Amniotic epithelial cell (primary cell): ENCODE results near the gene EMID1.

Experiments used
- DNase-seq: peaks from one replicate; pipeline ENCODE4 v3.0.0-alpha.2; 2010; ENCODE audit warnings: low read depth

Gene EMID1

DNA sequence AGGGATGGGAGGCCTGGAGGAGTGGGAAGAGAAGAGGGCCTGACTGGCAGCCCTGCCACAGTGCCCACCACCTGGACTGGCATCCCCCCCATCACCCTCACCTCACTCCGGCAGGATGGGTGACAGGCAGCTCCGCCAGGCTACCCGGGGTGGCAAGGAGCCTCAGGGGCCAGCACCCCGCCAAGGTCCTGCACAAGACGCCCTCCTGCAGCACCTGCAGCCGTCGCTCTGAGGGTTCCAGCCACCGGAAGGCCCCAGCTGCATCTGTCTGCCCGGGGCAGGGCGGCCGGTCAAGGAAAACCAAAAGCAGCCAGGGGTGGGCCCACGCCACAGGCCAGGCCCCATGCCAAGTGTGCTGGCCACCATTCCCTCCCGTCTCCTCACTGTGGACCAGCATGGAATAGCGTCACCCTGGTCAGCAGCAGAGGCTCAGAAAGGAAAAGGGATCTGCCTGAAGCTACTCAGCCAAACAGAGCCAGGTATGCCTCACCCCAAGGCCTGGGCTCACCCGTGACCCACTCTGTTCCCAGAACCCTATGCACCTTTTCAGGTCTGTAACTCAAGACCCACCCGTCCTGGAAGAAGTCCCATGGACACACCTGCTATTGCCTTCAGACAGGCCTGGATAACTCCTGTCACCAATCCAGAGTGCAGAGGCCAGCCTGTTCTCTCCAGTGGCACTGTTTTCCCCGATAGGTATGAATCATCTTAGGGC lies 55.1 kb downstream of the EMID1 start:
- DNase-seq: no peak

DNA sequence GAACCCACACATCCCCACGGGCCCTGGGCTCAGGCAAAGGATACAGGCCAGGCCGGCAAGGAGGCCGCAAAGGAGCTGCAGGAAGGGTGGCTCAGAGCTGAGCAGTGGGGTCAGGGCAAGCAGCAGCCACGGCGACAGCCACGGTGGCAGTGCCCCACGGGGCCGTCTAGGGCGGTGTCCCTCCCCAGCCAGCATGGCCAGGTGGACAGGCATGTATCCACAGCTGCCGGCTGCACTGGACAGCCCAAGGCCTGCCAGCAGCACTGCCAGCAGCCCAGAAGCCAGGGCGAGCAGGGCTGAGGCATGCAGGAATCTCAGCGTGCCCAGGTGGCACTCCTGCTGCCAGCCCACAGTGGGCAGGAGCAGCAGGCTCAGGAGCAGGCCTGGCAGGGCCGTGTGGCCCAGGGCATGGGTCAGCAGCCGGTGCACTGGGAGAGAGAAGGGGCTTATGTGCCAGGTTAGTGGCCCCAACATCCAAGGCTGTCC lies 58.1 kb downstream of the EMID1 start:
- DNase-seq: no peak

DNA sequence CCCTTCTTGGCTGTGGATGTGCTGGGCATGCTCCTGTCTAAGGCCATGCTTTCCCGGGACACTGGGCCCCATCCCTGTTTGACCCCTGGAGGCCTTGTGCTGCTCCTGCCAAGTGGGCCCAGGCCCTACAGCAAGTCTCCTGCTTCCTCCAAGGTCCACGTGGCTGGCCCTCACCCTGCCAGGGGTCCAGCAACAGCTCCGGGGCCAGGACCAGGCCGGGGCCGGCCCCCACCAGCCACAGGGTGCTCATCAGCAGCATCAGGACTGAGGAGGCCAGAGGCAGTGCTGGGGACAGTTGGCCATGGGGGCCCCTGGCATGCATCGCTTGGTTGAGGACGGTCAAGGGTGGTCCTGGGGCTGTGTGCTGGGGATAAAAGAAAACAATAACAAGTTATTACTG lies 59.6 kb downstream of the EMID1 start:
- no peak for DNase-seq

DNA sequence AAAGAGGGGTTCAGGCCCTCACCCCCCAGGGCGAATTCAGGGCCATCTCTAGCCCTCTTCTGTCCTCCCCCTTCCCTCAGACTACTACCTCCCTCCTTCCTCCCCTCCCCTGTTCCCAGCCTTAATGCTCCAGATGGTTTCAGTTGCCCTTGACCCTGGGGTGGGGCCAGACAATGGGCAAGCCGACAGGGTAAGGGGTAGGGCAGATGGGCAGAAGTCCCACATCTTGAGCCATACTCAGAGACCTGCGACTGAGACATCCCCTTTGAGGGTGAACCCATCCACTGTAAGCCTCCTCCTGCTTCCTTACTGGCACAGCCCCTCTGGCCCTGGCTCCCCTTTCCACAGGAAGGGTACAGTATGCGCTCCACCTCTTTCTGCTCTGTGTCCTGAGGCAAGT lies 60.2 kb downstream of the EMID1 start:
- DNase-seq: no peak

DNA sequence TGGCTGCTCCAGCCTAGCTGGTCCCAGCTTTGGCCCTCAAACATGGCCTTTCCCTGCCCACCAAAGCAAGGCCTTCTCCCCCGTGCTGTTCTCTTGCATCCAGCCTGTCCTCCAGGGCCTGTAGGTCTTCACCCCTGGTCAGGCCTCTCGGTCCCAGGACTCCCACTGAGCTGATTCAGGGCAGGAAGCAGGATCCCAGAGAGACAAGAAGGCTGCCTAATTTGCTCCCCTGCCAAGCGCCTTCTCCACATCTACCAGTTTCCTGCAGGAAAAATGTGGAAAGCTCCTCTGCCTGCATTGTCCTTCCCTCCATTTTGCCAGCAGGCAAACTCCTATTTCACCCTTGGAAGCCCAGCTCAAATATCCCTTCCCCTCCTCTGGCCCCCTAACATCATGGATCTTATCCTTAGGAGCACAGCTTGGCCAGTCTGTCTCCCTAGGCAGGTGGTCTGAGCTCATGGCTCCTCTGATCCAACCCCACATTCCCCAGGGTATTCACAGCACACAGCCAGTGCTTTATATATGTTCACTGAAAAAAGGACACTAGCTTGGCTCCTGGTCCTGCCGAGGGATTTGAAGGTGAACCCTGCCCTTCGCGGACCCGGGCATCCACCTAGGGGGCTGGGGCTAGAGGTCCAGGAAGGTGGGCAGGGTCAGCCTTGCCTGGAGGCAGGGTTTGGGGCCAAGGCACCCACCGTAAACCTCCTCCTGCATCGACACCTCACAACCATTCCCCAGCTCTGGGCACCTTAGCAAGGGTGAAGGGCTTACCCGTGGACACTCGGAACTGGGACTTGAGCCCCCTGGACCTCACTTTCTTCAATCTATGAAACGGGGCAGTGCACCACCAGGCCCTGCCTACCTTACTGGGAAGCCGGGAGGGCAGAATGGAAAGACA lies 61.1 kb downstream of the EMID1 start:
- no peak for DNase-seq

DNA sequence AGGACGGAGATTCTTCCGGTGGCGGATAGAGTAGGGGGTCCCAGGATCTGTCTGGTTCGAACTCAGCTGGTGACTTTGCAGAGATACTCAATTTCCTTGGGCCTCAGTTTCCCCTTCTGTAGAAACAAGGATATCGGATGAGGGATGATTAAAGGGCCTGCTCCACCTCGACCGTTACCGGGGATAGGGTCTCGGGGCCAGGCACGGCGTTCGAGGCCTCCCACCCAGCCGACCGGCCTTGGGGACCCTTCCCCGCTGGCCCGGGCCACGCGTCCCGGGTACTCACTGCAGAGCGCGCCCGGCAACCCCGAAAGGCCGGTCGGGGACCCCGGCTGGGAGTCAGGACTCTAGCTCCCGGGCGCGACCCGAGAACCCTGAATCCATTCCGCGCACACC lies 61.8 kb downstream of the EMID1 start:
- no peak for DNase-seq

GRCh38 chr22:29267858-29268510 lies 62.3 kb downstream of the EMID1 start, which contains the start of the genes EWSR1 and RHBDD3:
EWSR1 (plus strand) TSS chr22:29268268; CDS start chr22:29268337, 69 bp downstream.
RHBDD3 (minus strand) TSS chr22:29267981; CDS start chr22:29265626, 2,355 bp downstream.
- DNase-seq: peak; percentile 97

DNA sequence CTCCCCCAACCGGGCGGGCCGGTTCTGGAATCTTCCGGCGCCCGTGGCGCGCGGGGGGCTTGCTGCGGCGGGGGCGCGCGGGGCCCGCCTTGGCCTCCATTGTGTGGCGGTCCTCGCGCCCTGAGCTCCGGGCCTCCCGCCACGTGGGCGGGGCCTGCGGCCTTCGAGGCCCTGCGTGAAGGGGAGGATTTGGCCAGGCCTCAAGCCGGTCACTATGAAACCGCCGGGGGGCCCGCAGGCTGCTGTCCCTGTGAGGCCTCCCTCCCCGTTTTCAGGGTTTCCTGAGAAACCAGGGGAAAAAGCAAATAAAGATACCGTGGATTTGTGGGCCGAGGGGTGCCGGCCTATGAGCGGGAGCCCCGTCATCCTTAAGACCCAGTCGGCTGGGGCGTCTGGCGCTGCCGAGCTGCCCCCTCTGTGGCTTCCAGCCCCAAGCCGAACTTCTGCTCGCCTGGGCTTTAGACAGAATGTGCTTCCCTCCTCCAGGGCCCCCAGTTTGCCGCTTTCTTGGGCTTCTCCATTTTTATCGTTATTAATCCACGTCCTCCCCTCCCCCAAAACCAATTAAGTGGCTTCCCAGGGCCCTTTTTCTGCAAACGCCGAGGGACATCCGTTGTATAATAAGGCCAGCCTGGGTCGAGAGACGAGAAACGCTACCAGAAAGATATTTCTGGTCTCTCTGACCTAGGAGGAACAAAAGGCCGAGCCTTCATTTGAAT lies 63.0 kb downstream of the EMID1 start:
- DNase-seq: peak; percentile 60

DNA sequence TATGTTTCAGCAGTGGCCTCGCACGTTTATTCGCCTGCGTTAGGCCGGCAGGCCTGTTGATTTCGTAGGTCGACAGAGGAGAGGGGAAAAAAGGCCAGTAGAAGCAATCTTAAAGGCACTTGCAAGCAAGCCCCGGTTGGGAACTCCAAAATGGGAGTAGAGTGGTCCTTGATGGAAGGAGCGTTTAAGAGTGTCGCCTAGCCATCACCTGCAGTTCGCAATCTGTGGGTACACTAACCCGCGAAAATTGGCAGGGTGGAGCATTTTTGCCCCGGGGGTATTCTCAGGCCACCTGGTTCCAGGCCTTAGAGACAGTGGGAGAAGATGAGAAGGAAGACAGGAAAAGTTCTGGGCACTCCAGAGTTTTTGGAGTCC lies 63.5 kb downstream of the EMID1 start:
- DNase-seq: no peak

DNA sequence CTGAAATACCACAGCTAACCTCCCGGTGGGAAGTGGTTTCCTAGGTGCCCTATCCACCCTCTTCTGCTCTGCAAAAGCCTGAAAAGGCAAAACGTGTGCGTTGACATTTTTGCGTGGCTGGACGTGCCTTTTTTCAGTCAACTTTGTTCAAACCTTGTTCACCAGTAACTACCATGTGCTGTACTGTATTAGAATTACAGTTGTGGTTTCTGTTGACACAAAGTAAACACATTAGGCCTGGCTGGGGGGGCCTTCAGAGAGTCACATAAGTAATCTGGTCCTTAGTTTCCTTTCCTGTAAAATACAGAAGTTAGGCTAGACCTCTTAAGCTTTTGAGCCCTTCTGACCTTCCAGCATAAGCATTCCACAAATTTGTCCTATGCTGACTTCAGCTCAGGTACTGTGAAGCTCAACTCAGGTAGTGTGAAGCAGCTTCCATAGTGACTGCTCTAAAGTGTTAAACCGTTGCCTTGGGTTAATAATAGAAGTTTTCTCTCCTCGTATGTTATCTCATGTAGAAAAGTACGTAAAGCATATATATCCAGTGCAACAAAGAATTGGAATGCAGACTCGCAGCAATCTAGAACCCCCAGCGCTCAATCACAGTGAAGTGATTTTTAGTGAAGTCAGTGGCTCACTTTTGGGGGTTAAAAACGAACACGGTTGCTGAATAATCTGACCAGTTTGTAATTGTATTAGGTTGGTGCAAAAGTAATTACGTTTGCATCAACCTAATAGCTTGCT lies 64.2 kb downstream of the EMID1 start:
- peak; percentile 19 for DNase-seq

GRCh38 chr22:29270475-29271271 lies 65.0 kb downstream of the EMID1 start:
- DNase-seq: peak; percentile 91

GRCh38 chr22:29272624-29273023 lies 66.9 kb downstream of the EMID1 start:
- no peak for DNase-seq

DNA sequence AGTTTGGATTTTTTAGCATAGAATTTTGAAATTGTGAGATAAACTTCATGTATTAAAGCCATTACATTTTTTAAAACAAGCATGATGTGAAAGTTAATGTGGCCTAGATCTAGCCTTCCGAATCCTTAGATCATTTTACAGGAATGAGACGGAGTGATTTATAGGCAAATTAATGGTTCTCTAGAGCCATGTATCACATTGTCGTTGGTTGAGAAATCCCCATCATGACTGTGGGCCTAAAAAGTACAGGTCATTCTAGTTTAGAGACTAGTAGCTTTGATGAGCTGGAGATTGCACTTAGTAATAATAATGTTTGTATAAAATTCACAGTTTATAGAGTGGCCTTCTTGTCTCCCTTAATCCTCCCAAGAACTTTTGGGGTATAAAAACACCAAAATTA lies 69.5 kb downstream of the EMID1 start:
- peak; percentile 36 for DNase-seq

DNA sequence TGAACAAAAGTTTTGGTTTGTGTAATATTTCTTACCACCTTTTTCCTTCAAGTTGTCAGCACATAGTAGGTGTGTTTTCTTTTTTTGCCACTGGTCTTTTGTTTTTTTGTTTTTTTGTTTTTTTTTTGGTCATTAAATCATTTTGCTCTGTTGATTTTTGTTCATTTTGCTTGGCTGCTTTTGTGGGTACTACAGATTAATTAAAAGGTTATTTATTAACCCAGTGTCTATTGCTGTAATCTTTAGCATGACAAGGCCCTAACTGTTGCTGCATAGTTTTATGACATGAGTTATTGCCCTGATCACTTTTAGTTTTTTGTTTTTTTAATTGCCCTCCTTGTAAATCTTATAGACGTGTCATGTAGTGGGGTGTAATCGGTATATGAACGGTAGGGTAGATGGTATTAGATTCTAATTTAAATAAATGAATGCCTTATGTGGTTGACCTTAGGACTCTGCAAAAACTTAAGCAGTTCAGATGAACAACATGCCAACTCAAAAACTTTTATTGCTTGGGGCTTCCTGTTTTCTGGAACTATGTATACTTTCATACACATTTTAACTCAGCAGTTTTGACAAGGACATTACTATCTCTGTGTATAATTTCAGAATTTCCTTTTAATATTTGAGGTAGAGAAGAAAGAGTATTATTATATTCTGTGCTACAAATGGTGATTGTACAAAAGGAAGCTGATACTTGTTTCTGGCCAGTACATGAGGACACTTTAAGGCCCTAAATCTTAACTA lies 70.3 kb downstream of the EMID1 start:
- DNase-seq: no peak

DNA sequence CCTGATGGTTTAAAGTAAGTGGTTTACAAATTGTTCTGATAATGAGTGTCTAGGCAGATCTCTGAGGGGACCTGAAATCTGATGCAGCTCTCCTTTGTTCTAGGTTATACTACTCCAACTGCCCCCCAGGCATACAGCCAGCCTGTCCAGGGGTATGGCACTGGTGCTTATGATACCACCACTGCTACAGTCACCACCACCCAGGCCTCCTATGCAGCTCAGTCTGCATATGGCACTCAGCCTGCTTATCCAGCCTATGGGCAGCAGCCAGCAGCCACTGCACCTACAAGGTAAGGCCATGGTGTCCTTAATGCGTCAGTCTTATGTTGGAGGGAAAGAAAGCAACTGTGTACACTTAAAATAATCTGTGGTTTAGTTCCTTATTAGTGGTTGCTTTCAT lies 72.2 kb downstream of the EMID1 start:
- DNase-seq: no peak

- no peak for DNase-seq
These were observed 78.5 kb downstream of the EMID1 start for GRCh38 chr22:29284196-29284595.

- DNase-seq: no peak
These were observed 83.1 kb downstream of the EMID1 start for GRCh38 chr22:29288837-29289236.

- DNase-seq: no peak
These were observed 84.4 kb downstream of the EMID1 start for GRCh38 chr22:29290061-29290460.

GRCh38 chr22:29291215-29291614 lies 85.5 kb downstream of the EMID1 start:
- no peak for DNase-seq

GRCh38 chr22:29292379-29292778 lies 86.7 kb downstream of the EMID1 start:
- DNase-seq: no peak
